ENCODE results near the gene TLR3.
"Not testable (repeated sequence)": the region's sequence is repeated elsewhere in the genome, so short reads cannot be mapped to it uniquely, and the experiment has no call there.

The TLR3 gene

GRCh38 chr4:186068581-186069348 is at the start of gene TLR3:
TSS of gene TLR3 (plus strand) at chr4:186069156. CDS start at chr4:186076620, 7,464 bp downstream.
- peak in 1 of 3 experiments; percentile 4 for DNase-seq

- DNase-seq, result no peak
Measured at GRCh38 chr4:186019269-186019668, 49.7 kb upstream of the TLR3 start.

GRCh38 chr4:186020106-186020792 is 48.7 kb upstream of the TLR3 start:
- no peak for DNase-seq

GRCh38 chr4:186020793-186021407 is 48.1 kb upstream of the TLR3 start:
- no peak for DNase-seq

GRCh38 chr4:186021461-186022167 is 47.3 kb upstream of the TLR3 start:
- peak in 1 of 3 experiments; percentile 17 for DNase-seq

GRCh38 chr4:186023975-186024374 is 45.0 kb upstream of the TLR3 start:
- DNase-seq, result no peak

GRCh38 chr4:186024637-186025407 is 44.1 kb upstream of the TLR3 start:
- DNase-seq, result no peak

GRCh38 chr4:186025408-186025690 is 43.6 kb upstream of the TLR3 start:
- no peak for DNase-seq

GRCh38 chr4:186027405-186027804 is 41.6 kb upstream of the TLR3 start:
- no peak for DNase-seq

- DNase-seq, result peak; percentile 48 to 78 (median 67)
Measured at GRCh38 chr4:186029571-186030398, 39.2 kb upstream of the TLR3 start.

GRCh38 chr4:186030399-186030775 is 38.6 kb upstream of the TLR3 start:
- no peak for DNase-seq

GRCh38 chr4:186030795-186031194 is 38.2 kb upstream of the TLR3 start:
- DNase-seq, result peak in 1 of 3 experiments; percentile 23

GRCh38 chr4:186032259-186032658 is 36.7 kb upstream of the TLR3 start:
- peak in 1 of 3 experiments; percentile 5 for DNase-seq

GRCh38 chr4:186033027-186033426 is 35.9 kb upstream of the TLR3 start:
- DNase-seq, result no peak

- not testable (repeated sequence) for DNase-seq
Measured at GRCh38 chr4:186034613-186035012, 34.3 kb upstream of the TLR3 start.

GRCh38 chr4:186036976-186037581 is 31.9 kb upstream of the TLR3 start:
- no peak for DNase-seq

GRCh38 chr4:186037692-186038658 is 31.0 kb upstream of the TLR3 start:
- peak; percentile 49 to 88 (median 58) for DNase-seq

GRCh38 chr4:186039697-186040096 is 29.3 kb upstream of the TLR3 start:
- DNase-seq, result peak; percentile 49 to 66 (median 62)

GRCh38 chr4:186040316-186040715 is 28.6 kb upstream of the TLR3 start:
- no peak for DNase-seq

GRCh38 chr4:186047501-186047900 is 21.5 kb upstream of the TLR3 start:
- not testable (repeated sequence) for DNase-seq

Data from NCI-H1417 (cell line).